A549 (cell line): ENCODE results near the gene PYGB. TPM values are rescaled to one million over a fixed set of nuclear protein-coding genes. Genes with fewer than 3 reads are reported as not detected.
A peak's percentile ranks its signal among the peaks of the same experiment; 100 is the strongest.

Source experiments
- ATAC-seq, 2 experiments: fragments of 200-7000 bp in 1 of 2; fragments of >200 bp in 1 of 2; cut with Nextera tagmentation in 1 of 2; cut with Tn5 transposase in 1 of 2; 3 replicates each; pipeline versions ENCODE4 v1.8.0 to v1.9.1; 2018 to 2020; ENCODE audit warnings: mild to moderate bottlenecking in 1 of 2, moderate library complexity in 1 of 2
- CTCF ChIA-PET: fragments of 300-600 bp; sonication (Branson Sonifier 250); formaldehyde crosslinking; extraction: SDS; loops from one replicate; lab custom pipeline; 2021; ENCODE audit warnings: antibody characterized with exemption, inconsistent platforms; lab: Yijun Ruan, JAX
- POLR2A ChIA-PET: fragments of 350-600 bp; formaldehyde crosslinking; extraction: SDS; loops from one replicate; lab custom pipeline; 2021; ENCODE audit warnings: antibody characterized with exemption, inconsistent platforms; lab: Yijun Ruan, JAX
- DNase-seq, 2 experiments: peaks; one replicate each; pipeline versions ENCODE4 v3.0.0 to v3.0.0-alpha.2; 2011 to 2016; ENCODE audit warnings: low read depth in 1 of 2, low spot score in 1 of 2
- FAIRE-seq: peaks from 2 replicates; lab custom pipeline; 2011; peaks lifted over from hg19 to GRCh38; lab: Jason Lieb, UNC
- H3K27ac ChIP-seq, 2 experiments: fragments of >200 bp; sonication (Bioruptor Twin); formaldehyde crosslinking; 3 replicates each; pipeline ENCODE4 v1.5.1; 2016 to 2017
- H3K4me1 ChIP-seq: fragments of >200 bp; sonication (Bioruptor Twin); formaldehyde crosslinking; 3 replicates; pipeline ENCODE4 v1.6.1; 2016
- H3K4me2 ChIP-seq: fragments of >200 bp; sonication (Bioruptor Twin); formaldehyde crosslinking; 3 replicates; pipeline ENCODE4 v1.6.1; 2016
- H3K4me3 ChIP-seq: fragments of >200 bp; sonication (Bioruptor Twin); formaldehyde crosslinking; 3 replicates; pipeline ENCODE4 v1.5.1; 2016
- H3K9me3 ChIP-seq: fragments of >200 bp; sonication (Bioruptor Twin); formaldehyde crosslinking; 3 replicates; pipeline ENCODE4 v1.6.1; 2016
- CBX8 ChIP-seq: fragments of 200-600 bp; sonication (generic); IDR thresholded peaks from 2 replicates; pipeline ENCODE4 v1.6.1; 2016
- CEBPB ChIP-seq, 2 experiments: fragments of >200 bp in 1 of 2; sonication (Bioruptor Twin) in 1 of 2; formaldehyde crosslinking in 1 of 2; IDR thresholded peaks; 2 replicates each; pipeline ENCODE4 v1.6.1; 2012 to 2016
- CHD4 ChIP-seq: fragments of 200-600 bp; sonication (generic); IDR thresholded peaks from 2 replicates; pipeline ENCODE4 v1.6.1; 2016; ENCODE audit warnings: antibody characterized with exemption, mild to moderate bottlenecking, borderline replicate concordance
- EHMT2 ChIP-seq: fragments of 200-600 bp; sonication (generic); IDR thresholded peaks from 2 replicates; pipeline ENCODE4 v1.6.1; 2016; ENCODE audit warnings: antibody characterized with exemption, low read depth, mild to moderate bottlenecking, moderate library complexity
- ESRRA ChIP-seq: fragments of 150-350 bp; IDR thresholded peaks from 2 replicates; pipeline ENCODE4 v1.6.1; 2014; ENCODE audit warnings: mild to moderate bottlenecking, low read length, borderline replicate concordance
- FOXS1 ChIP-seq: fragments of 250-450 bp; sonication (Bioruptor Pico); IDR thresholded peaks from 2 replicates; pipeline ENCODE4 v1.5.0; 2020; ENCODE audit warnings: mild to moderate bottlenecking, moderate library complexity
- HOXB5 ChIP-seq: fragments of 250-450 bp; sonication (Bioruptor Pico); IDR thresholded peaks from 2 replicates; pipeline ENCODE4 v1.5.0; 2020; ENCODE audit warnings: mild to moderate bottlenecking, moderate library complexity
- JUN ChIP-seq, 2 experiments: fragments of >200 bp; sonication (Bioruptor Twin); formaldehyde crosslinking; IDR thresholded peaks; 2 replicates in 1 of 2; 3 replicates in 1 of 2; pipeline ENCODE4 v1.6.1; 2016 to 2017
- MAFK ChIP-seq: fragments of 450-650 bp; IDR thresholded peaks from 2 replicates; pipeline ENCODE4 v1.6.1; 2014; ENCODE audit not compliant: partially characterized antibody
- MAZ ChIP-seq: fragments of 150-350 bp; IDR thresholded peaks from 2 replicates; pipeline ENCODE4 v1.6.1; 2014; ENCODE audit warnings: antibody characterized with exemption, low read depth, low read length, borderline replicate concordance
- NPAS2 ChIP-seq: fragments of 250-450 bp; sonication (Bioruptor Pico); IDR thresholded peaks from 2 replicates; pipeline ENCODE4 v1.8.0; 2022; ENCODE audit warnings: mild to moderate bottlenecking, moderate library complexity, borderline replicate concordance
- NR3C1 ChIP-seq: fragments of >200 bp; sonication (Bioruptor Twin); formaldehyde crosslinking; IDR thresholded peaks from 3 replicates; pipeline ENCODE4 v1.6.1; 2017
- RAD21 ChIP-seq, 2 experiments: fragments of >200 bp in 1 of 2; sonication (Bioruptor Twin) in 1 of 2; formaldehyde crosslinking in 1 of 2; IDR thresholded peaks in 1 of 2; conservative IDR thresholded peaks in 1 of 2; 2 replicates in 1 of 2; 3 replicates in 1 of 2; pipeline ENCODE4 v1.6.1; 2012 to 2018; ENCODE audit warnings: inconsistent platforms in 1 of 2
- RARB ChIP-seq: fragments of 250-450 bp; sonication (Bioruptor Pico); IDR thresholded peaks from 2 replicates; pipeline ENCODE4 v1.8.0; 2021; ENCODE audit warnings: mild to moderate bottlenecking, moderate library complexity
- RFX5 ChIP-seq: fragments of 450-650 bp; IDR thresholded peaks from 2 replicates; pipeline ENCODE4 v1.7.1; 2014; ENCODE audit warnings: antibody characterized with exemption, mild to moderate bottlenecking, moderate library complexity
- ZFP36 ChIP-seq: fragments of 450-650 bp; IDR thresholded peaks from 2 replicates; pipeline ENCODE4 v1.6.1; 2014; ENCODE audit warnings: borderline replicate concordance; ENCODE audit not compliant: partially characterized antibody
- WGBS: methylation state at CpG from one replicate; pipeline ENCODE4 v1.1.6; 2017; ENCODE audit errors: missing lambda C conversion rate; 5-methylcytosine and 5-hydroxymethylcytosine counted together
- polyA plus RNA-seq, 4 experiments: library from polyadenylated mRNA; depleted of rRNA in 3 of 4; stranded (reverse); fragments of >200 nt; fragmentation: RNase III in 1 of 4; extraction: RNeasy Plus Mini Kit Qiagen cat#74134 plus additional on column Dnase treatment in 1 of 4; gene quantifications; 2 replicates in 3 of 4; 3 replicates in 1 of 4; pipeline ENCODE4 v1.2.3, GENCODE V29; 2011 to 2017
- TF ChIP-seq, protein P1 (sequence below): fragments of >200 bp; sonication (Bioruptor Twin); formaldehyde crosslinking; IDR thresholded peaks from 2 replicates; pipeline ENCODE4 v1.6.1; 2016
- TF ChIP-seq, protein P2 (sequence below): IDR thresholded peaks from 2 replicates; pipeline ENCODE4 v1.6.1; 2012
- TF ChIP-seq, protein P3 (sequence below): fragments of 450-650 bp; IDR thresholded peaks from 2 replicates; pipeline ENCODE4 v1.6.1; 2014; ENCODE audit warnings: antibody characterized with exemption
- TF ChIP-seq, protein P4 (sequence below): fragments of 250-450 bp; sonication (Bioruptor Pico); IDR thresholded peaks from 2 replicates; pipeline ENCODE4 v1.5.0; 2021; ENCODE audit warnings: mild to moderate bottlenecking, moderate library complexity, borderline replicate concordance
- TF ChIP-seq, protein P5 (sequence below): fragments of 150-350 bp; IDR thresholded peaks from 2 replicates; pipeline ENCODE4 v1.6.1; 2014; ENCODE audit warnings: low read depth, mild to moderate bottlenecking, low read length

Gene PYGB
- polyA plus RNA-seq, 2 of the 4 experiments (the other 2 are of a cell fraction), result 93.2 to 100 TPM

DNA sequence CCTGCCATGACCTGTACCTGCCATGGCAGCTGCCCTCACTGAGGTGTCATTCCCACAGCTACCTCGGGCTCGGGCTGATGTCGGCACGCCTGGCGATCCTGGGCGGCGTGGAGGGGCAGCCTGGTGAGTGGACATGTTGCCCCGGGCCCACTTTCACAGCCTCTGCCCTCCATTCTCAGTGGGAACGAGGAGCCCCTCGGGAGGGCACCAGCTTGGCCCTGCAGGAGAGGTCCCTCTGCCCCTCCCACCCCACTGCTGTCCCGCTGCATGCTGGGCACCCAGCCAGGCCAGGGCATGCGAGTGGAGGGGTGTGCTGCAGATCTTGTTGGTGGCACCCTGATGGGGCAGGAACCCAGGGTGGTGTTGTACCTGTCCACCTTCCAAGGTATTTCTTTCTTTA, 29.4 kb upstream of the PYGB start (continued):
- no peak for TF ChIP-seq FOXS1

DNA sequence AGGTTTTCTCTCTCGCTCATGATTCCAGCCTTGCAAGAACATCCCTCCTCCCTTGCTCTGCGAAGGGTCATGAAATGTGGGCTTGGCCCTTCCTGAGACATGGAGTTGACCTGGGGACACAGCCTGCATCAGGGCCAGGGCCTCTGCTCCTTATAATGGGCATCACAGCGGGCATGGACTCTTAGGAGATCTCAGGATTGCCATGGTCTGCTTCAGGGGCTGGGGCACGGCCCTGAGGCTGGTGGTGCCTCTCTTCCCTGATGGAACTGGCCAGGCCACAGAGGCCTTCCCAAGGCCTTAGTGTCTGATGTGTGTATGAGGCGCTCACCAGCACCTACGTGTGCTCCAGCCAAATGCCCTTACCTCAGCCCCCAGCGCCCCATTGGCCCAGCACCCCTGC, 28.5 kb upstream of the PYGB start:
- CTCF ChIA-PET, result interaction anchor here (1.4 to 18.2 kb wide), 4 partner anchors 8 to 77 kb away, joined by 4 to 300 read pairs (median 7); partner anchors contain the start of gene PYGB
- peak overlapping the region; percentile 49 to 88; a peak in 5 of 6 replicates for H3K27ac ChIP-seq
- no peak overlapping the region for H3K4me3 ChIP-seq
- H3K9me3 ChIP-seq, result no peaks in the 10 kb centered on the region
- no peak for DNase-seq
- TF ChIP-seq CBX8 (no peak), MAZ (no peak), RFX5 (no peak), RAD21 (conservative IDR thresholded peaks at IDR 0.05 in 1 of 2, IDR thresholded peaks at IDR 0.05 in 1 of 2) (no peak), NR3C1 (no peak), EHMT2 (no peak), ZFP36 (no peak), MAFK (no peak), NPAS2 (CRISPR knock-in tag) (no peak), ESRRA (no peak), HOXB5 (CRISPR knock-in tag) (no peak), RARB (CRISPR knock-in tag) (no peak), CHD4 (no peak), CEBPB (IDR thresholded peaks at IDR 0.05) (no peak), JUN (IDR thresholded peaks at IDR 0.05) (no peak)
- TF ChIP-seq, protein P1, sequence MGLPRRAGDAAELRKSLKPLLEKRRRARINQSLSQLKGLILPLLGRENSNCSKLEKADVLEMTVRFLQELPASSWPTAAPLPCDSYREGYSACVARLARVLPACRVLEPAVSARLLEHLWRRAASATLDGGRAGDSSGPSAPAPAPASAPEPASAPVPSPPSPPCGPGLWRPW, result no peak
- TF ChIP-seq, protein P2, sequence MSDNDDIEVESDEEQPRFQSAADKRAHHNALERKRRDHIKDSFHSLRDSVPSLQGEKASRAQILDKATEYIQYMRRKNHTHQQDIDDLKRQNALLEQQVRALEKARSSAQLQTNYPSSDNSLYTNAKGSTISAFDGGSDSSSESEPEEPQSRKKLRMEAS, result no peak
- TF ChIP-seq, protein P3, sequence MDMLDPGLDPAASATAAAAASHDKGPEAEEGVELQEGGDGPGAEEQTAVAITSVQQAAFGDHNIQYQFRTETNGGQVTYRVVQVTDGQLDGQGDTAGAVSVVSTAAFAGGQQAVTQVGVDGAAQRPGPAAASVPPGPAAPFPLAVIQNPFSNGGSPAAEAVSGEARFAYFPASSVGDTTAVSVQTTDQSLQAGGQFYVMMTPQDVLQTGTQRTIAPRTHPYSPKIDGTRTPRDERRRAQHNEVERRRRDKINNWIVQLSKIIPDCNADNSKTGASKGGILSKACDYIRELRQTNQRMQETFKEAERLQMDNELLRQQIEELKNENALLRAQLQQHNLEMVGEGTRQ, result no peak
- TF ChIP-seq, protein P4, sequence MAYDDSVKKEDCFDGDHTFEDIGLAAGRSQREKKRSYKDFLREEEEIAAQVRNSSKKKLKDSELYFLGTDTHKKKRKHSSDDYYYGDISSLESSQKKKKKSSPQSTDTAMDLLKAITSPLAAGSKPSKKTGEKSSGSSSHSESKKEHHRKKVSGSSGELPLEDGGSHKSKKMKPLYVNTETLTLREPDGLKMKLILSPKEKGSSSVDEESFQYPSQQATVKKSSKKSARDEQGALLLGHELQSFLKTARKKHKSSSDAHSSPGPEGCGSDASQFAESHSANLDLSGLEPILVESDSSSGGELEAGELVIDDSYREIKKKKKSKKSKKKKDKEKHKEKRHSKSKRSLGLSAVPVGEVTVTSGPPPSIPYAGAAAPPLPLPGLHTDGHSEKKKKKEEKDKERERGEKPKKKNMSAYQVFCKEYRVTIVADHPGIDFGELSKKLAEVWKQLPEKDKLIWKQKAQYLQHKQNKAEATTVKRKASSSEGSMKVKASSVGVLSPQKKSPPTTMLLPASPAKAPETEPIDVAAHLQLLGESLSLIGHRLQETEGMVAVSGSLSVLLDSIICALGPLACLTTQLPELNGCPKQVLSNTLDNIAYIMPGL (CRISPR knock-in tag), result no peak
- TF ChIP-seq, protein P5, sequence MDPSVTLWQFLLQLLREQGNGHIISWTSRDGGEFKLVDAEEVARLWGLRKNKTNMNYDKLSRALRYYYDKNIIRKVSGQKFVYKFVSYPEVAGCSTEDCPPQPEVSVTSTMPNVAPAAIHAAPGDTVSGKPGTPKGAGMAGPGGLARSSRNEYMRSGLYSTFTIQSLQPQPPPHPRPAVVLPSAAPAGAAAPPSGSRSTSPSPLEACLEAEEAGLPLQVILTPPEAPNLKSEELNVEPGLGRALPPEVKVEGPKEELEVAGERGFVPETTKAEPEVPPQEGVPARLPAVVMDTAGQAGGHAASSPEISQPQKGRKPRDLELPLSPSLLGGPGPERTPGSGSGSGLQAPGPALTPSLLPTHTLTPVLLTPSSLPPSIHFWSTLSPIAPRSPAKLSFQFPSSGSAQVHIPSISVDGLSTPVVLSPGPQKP, result no peak
- TF ChIP-seq, all 56 proteins: peak for 0
- no peak overlapping the region for H3K4me2 ChIP-seq
- peaks cover 39% of the 10 kb centered on the region for H3K4me1 ChIP-seq
- no peak for FAIRE-seq
- 96% methylated on average over 7 of the region's 7 CpGs for WGBS
- POLR2A ChIA-PET, result interaction anchor here (1.2 kb wide), 1 partner anchor 14 kb away, joined by 3 read pairs; no protein-coding TSS in a partner anchor
- no peak for ATAC-seq
